ENCODE results near the gene NLGN1. TPM values are rescaled to one million over a fixed set of nuclear protein-coding genes. Genes with fewer than 3 reads are reported as not detected.

NLGN1 gene
- total and polyA plus RNA-seq, 9 of the 15 experiments (the other 6 are each of a cell fraction or from before 2014, with no cell fraction given), result under 0.01 to 0.01 TPM; not detected in 7

DNA sequence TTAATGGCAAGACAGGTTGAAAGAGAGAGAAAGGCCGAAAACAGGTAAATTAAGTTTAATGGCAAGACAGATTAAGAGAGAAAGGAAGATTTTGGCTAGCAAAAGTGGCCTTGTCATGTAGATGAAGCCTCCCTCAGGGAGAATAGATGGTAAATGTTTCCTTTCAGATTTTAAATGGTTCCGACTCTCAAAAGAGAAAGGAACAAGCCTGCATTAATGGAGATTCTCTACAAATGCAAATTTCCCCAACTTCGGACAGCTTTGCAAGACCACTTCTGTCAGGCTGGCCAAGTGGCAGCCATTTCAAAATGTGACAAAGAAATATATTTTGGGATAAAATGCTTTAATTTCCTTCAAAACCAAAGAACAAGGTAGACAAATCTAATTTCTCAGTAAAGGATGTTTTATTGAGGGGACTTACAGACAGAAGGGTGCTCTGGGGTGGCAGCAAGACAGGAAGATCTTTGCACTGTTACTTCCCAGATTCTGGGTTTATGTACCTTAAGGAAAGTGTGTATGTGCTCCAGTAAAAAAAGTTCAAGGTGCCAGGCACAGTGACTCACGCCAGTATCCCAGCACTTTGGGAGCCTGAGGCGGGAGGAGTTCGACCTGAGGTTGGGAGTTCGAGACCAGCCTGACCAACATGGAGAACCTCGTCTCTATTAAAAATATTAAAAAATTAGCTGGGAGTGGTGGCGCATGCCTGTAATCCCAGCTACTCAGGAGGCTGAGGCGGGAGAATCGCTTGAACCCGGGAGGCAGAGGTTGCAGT is 835.3 kb downstream of the NLGN1 start:
- Histone ChIP-seq H3K36me3 (ENCODE audit: control insufficient read depth, insufficient read depth, low read length) (no peaks in the 10 kb centered on the region), H3K9ac (ENCODE audit: insufficient read depth in 1 of 2, low read depth in 2 of 2, low read length in 2 of 2) (no peak overlapping the region), H3K27me3 (ENCODE audit: control insufficient read depth in 2 of 2, insufficient read depth in 2 of 2, low read length in 2 of 2) (no peaks in the 10 kb centered on the region), H2AFZ (ENCODE audit: low read depth, low read length) (no peak overlapping the region), H3K9me3 (replicated peaks; ENCODE audit: control insufficient read depth, insufficient read depth, low read depth, low read length) (no peaks in the 10 kb centered on the region), H3K79me2 (ENCODE audit: control insufficient read depth, insufficient read depth, low read length) (no peaks in the 10 kb centered on the region), H3K9me1 (ENCODE audit: control insufficient read depth, insufficient read depth, low read length) (no peaks in the 10 kb centered on the region), H3K4me3 (no peak overlapping the region), H3K4me2 (ENCODE audit: insufficient read depth, low read length) (no peak overlapping the region), H3K4me1 (replicated peaks in 1 of 2; ENCODE audit: control insufficient read depth in 2 of 2, insufficient read depth in 2 of 2, low read length in 2 of 2) (no peaks in the 10 kb centered on the region), H4K20me1 (replicated peaks; ENCODE audit: control insufficient read depth, insufficient read depth, low read length) (no peaks in the 10 kb centered on the region), H3K27ac (ENCODE audit: extremely low read depth, low read depth, low read length) (no peak overlapping the region)
- CTCF ChIA-PET (ENCODE audit: low intra/inter-chr PET ratio), result no interaction called here
- DNase-seq (ENCODE audit: extremely low read depth in 1 of 4, low spot score in 3 of 4) (no peak), FAIRE-seq (no peak), ATAC-seq (no peak)
- in situ Hi-C loops (cut with MboI), result no loop called here
- POLR2A ChIA-PET, result no interaction called here
- 0% methylated on average over 10 of the region's 12 CpGs for WGBS (ENCODE audit: insufficient coverage, low coverage, missing lambda C conversion rate)
- intact Hi-C loops (cut with micrococcal nuclease), result no loop called here
- no TSS peak for BruUV-seq (replicated peaks)
- TF ChIP-seq MCM2 (IDR thresholded peaks at IDR 0.05; ENCODE audit: low read depth), result no peak
- no peak for TF ChIP-seq CBFA2T3 (IDR thresholded peaks at IDR 0.05)
- TF ChIP-seq PATZ1 (CRISPR knock-in tag; IDR thresholded peaks at IDR 0.05; ENCODE audit: borderline replicate concordance), result no peak
- TF ChIP-seq SRSF3 (IDR thresholded peaks at IDR 0.05; ENCODE audit: insufficient read depth, low read length), result no peak
- no peak for TF ChIP-seq CREB5 (CRISPR knock-in tag; IDR thresholded peaks at IDR 0.05)
- TF ChIP-seq KAT8 (IDR thresholded peaks at IDR 0.05; ENCODE audit: low read depth), result no peak
- no peak for TF ChIP-seq EHMT2 (IDR thresholded peaks at IDR 0.05)
- TF ChIP-seq ZC3H4 (CRISPR knock-in tag; IDR thresholded peaks at IDR 0.05; ENCODE audit: borderline replicate concordance), result no peak
- TF ChIP-seq TAL1 (IDR thresholded peaks at IDR 0.05), result no peak
- TF ChIP-seq KLF13 (tag; IDR thresholded peaks at IDR 0.05; ENCODE audit: borderline replicate concordance, low read depth), result no peak
- no peak for TF ChIP-seq NBN (IDR thresholded peaks at IDR 0.05; ENCODE audit: low read depth)
- TF ChIP-seq ZNF175 (CRISPR knock-in tag; IDR thresholded peaks at IDR 0.05; ENCODE audit: low read depth), result no peak
- no peak for TF ChIP-seq ARID1B (IDR thresholded peaks at IDR 0.05)
- TF ChIP-seq ZNF274 (IDR thresholded peaks at IDR 0.05; ENCODE audit: borderline replicate concordance, low read depth, low read length), result no peak
- TF ChIP-seq HMGN3 (IDR thresholded peaks at IDR 0.05; ENCODE audit: borderline replicate concordance, extremely low read depth, insufficient read length, low read depth, low read length), result no peak
- TF ChIP-seq, protein P1, sequence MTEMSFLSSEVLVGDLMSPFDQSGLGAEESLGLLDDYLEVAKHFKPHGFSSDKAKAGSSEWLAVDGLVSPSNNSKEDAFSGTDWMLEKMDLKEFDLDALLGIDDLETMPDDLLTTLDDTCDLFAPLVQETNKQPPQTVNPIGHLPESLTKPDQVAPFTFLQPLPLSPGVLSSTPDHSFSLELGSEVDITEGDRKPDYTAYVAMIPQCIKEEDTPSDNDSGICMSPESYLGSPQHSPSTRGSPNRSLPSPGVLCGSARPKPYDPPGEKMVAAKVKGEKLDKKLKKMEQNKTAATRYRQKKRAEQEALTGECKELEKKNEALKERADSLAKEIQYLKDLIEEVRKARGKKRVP (CRISPR knock-in tag; IDR thresholded peaks at IDR 0.05), result no peak
- no peak for TF ChIP-seq CAMTA2 (CRISPR knock-in tag; conservative IDR thresholded peaks at IDR 0.05)
- no peak for TF ChIP-seq ZNF232 (CRISPR knock-in tag; IDR thresholded peaks at IDR 0.05)
